Brain pericyte (primary cell): Measurements from ENCODE around the gene CLCN7.

Source experiments
- DNase-seq: peaks from one replicate; pipeline ENCODE4 v3.0.0-alpha.2; 2012; ENCODE audit warnings: low read depth, low spot score

Gene CLCN7

GRCh38 chr16:1431497-1432270 is 43.1 kb downstream of the CLCN7 start:
- no peak for DNase-seq

GRCh38 chr16:1430759-1431496 is 43.9 kb downstream of the CLCN7 start, which contains the start of gene PERCC1:
TSS of gene PERCC1 (plus strand) at chr16:1431078. CDS start at chr16:1432594, 1,516 bp downstream.
- no peak for DNase-seq

DNA sequence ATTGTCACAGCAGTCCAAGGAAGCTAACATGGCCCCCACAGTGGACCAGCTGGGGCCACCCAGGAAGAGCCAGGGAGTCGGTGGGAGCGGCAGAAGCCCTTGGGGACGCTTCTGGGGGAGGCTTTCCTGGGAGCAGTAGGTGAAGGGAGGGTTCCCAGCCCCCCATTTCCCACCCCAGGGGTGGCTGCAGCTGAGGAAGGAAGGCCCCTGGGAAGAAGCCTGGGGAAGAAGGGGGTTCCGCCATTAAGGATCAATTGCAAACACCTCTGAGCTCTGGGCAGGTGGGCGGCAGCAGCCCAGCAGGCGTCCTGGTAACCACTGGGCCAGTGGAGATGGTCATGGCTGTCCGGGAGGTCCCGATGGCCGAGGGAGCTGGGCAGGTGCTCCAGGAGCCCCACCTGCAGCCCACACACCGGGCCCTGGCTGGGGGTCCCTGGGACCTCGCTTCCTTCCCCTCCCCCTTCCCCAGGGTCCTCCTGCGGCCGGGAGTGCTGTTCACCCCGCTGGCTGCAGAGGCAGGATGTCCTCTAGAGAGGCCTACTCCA is 44.5 kb downstream of the CLCN7 start:
- no peak for DNase-seq

DNA sequence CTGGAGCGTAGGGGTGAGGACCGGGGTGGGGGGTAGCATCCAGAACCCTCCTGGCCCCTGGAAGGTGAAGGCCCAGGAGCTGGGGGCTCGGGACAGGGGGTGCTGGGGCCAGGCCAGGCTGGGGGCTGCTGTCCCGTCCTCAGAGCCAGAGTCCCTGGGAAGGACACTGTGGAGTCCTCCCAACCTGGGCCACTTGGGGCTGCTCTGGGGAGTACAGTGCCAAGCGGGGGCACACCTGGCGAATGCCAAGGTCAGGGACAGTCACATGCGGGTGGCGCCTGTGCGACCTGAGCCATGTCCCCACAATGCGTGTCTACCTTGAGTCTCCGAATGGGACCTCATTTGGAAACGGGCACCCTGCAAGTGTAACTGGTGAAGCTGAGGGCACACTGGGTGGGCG is 45.2 kb downstream of the CLCN7 start:
- DNase-seq: no peak

- DNase-seq: no peak
Observed at GRCh38 chr16:1429012-1429411, 45.8 kb downstream of the CLCN7 start.

- DNase-seq: no peak
Observed at GRCh38 chr16:1428511-1428910, 46.3 kb downstream of the CLCN7 start.

- DNase-seq: no peak
Observed at GRCh38 chr16:1427473-1428461, 47.1 kb downstream of the CLCN7 start.

GRCh38 chr16:1426734-1427471 is 47.9 kb downstream of the CLCN7 start:
- no peak for DNase-seq

DNA sequence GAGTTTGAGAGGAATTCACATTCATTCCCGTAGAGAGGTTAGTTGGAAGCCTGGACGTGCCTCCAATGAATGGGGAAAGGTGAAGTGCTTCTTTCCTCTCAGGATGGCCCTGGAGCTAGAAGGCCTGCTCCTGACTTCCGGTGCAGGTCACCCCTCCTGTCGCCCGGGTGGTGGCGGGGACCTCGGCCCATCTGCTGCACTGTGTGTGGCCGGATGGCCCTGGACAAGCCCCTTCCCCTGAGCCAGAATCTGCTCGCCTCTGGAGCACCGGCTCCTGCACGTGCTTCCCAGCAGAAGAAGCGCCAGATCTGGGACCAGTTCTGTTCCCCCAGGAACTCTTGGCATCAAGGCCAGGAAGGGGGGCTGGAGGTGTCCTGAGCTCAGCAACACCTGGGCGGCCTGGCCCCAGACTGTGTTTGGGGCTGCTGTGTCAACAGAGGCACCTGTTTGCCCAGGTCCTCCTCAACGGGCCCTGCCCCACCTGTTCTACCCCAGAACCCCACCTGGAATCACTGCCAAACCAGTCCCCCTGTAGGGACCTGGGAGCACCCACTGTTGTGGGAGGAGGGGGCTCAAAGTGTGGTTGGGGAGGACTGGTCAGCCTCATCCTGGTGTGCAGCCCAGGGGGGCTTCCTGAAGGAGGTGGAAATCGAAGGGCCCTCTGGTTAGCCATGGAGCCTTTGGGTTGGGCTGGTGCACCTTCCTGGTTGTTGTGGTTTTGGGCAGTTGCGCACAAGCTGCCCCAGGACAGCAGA is 49.0 kb downstream of the CLCN7 start:
- no peak for DNase-seq

GRCh38 chr16:1424028-1424427 is 50.8 kb downstream of the CLCN7 start:
- DNase-seq: no peak

GRCh38 chr16:1422076-1422475 is 52.8 kb downstream of the CLCN7 start:
- DNase-seq: no peak

DNA sequence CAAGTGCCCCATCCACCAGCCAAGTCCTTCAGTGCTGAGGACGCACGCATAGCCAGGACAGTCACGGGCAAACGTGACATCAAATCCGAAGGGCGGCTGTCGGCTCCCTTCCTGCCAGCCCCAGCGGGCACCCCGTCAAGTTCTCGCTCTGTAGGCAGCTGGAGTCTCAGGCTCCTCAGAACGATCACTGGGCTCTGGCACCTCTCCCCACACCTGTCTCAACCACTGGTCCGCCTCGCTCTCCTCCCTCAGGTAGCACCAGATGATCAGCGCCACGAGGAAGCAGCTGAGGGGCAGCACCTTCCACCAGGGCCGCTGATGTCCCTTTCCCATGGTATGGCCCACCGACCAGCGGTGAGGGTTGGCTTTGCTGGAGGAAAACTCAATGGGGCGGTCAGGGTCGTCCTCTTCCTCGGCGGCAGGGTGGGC is 54.7 kb downstream of the CLCN7 start:
- no peak for DNase-seq

DNA sequence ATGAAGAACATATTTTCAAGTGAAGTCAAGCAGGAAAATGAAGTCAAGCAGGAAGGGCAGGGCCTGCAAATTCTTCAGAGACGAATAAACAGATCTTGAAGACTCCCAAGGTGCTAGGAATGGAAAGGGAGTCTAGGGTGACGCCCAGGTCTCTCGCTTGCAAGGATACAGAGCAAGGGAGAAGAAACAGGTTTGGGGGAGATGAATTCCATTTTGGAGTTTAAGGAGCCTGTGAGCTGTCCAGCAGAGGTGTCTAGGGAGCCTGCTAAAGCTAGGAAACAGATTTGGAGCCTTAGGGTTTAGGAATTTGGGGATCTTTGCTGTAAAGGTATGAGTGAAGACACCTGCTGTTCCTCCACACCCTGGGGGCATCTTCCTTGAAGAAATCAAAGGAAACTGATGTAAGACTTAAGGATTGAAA is 58.3 kb downstream of the CLCN7 start:
- no peak for DNase-seq

GRCh38 chr16:1414532-1415260 is 60.1 kb downstream of the CLCN7 start, which contains the start of gene UNKL:
TSS of gene UNKL (minus strand) at chr16:1414704. CDS start at chr16:1414691, 13 bp downstream.
- DNase-seq: no peak

DNA sequence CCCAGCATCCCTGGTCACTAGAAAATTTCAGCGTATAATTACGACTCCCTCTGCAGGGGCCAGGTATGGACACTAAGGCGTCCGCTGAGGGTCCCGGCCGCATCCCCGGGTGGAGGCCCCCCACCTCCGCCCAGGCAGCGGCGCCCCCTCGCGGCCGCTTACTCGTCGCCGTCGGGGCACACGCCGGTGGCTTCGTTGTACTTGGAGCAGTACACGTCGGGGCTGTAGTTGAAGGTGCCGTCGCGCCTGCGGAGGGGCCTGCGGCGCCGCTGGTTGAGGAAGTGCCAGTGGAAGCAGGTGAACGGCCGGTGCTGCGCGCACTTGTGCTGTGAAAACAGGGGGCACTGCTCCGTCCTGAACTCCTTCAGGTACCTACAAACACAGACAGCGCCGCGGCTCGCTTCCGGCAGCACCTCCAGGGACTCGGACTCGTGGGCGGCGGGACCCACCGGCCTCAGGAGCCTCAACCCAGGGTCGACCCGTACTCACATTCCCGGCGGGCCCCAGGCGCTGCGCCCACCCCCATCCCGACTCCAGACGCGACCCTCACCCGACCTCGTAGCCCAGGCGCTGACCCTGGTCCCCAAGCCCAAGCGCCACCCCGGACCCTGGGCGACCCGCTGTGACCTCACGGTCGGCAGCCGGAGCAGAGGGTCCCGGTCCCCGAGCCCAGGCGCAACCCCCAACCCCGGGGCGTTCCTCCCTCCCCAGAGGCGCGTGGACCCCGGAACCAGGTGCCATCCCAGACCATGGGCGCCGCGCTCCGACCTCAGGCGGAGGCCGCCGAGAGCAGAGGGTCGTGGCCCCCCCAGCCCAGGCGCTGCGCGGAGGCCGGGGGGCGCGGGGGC is 60.9 kb downstream of the CLCN7 start:
- DNase-seq: no peak

- DNase-seq: no peak
Observed at GRCh38 chr16:1412847-1413246, 62.0 kb downstream of the CLCN7 start.

DNA sequence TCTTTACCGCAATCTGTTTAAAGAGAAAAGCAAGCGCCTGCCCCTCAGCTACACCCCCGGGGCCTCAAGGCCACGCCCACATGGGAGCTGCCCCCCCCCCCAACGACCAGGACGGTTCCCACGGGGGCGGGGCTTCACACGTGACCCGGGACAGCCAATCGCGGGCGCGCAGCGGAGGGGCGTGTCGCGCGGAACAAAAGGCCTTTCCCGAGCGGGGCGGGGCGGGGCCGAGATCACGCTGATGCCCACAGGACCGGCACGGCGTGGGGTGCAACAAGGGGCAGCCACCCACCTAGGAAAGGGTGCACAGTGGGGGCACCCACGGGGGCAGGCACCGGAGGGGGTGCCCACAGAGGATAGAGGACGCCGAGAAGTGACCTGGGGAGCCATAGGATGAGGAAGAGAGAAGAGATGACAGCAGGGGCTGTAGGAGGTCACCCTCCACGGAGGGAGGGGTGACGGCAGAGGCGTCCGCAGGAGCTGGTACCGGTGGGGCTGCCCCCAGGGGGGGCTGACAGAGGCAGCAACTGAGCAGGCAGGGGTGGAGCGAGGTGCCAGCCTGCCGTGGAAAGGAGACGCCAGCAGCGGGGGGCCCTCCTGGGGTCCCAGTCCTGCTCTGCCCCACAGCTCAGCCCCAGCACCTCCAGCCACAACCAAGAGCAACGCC is 66.5 kb downstream of the CLCN7 start:
- peak; percentile 70 for DNase-seq

DNA sequence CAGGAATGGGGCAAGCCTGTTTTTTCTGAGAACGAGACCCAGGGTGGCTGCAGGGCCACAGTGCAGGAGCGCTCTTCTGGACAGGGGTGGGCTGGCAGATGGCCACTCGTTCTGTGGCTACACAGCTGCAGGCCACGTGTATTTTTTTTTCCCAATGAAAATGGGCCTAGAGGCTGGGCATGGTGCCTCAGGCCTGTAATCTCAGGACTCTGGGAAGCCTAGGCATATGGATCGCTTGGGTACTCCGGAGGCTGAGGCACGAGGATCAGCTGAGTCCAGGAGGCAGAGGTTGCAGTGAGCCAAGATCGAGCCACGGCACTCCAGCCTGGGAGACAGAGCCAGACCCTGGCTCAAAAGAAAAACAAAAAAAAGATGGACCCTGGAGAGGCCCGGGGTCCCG is 67.1 kb downstream of the CLCN7 start:
- no peak for DNase-seq
